Activated naive CD4-positive, alpha-beta T cell treated with Interleukin-2 at 50 U/mL for 16 hours (primary cell): Measurements from ENCODE around the gene ABT1.
"Not testable (repeated sequence)": the region's sequence is repeated elsewhere in the genome, so short reads cannot be mapped to it uniquely, and the experiment has no call there.

ENCODE experiments used
- DNase-seq: peaks from one replicate; pipeline ENCODE4 v3.0.0-alpha.2; 2020

Gene ABT1

GRCh38 chr6:26596579-26597388 is at the start of gene ABT1:
Gene ABT1 (plus strand): TSS chr6:26596953. CDS start chr6:26596983, 30 bp downstream.
- DNase-seq, result peak; percentile 98

GRCh38 chr6:26547363-26547762 is 49.4 kb upstream of the ABT1 start:
- DNase-seq, result not testable (repeated sequence)

DNA sequence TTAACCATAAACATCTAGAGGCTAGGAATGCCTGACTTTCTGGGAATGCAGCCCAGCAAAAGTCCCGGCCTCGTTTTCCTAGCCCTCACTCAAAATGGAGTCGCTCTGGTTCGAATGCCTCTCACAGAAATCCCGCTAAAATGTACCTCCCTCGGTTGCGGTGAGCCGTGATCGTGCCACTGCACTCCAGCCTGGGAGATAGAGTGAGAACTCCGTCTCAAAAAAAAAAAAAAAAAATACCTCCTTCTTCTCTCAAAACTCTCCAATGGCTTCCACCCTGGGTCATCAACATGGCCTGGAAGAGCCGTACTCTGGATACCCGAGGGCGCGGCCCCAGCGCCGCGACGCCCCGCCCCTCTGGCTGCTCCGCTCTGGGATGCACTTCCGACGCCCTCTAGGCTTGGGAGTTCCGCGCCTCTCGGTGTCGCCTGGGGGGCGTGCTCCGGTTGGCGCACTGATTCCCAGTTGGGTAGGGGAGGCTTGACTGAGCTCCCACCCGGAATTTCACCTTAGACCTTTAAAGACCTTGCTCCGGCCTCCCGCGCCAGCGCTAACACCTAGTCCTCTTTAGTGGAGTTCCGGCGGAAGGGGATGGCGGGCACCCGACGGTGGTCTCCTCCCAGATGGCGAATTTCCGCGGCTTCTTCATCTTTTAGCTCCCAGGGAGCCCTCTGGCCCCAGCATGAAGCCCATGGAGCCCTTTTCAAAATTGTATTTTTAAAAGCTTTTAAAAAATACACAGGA is 46.3 kb upstream of the ABT1 start:
- DNase-seq, result peak; percentile 60

DNA sequence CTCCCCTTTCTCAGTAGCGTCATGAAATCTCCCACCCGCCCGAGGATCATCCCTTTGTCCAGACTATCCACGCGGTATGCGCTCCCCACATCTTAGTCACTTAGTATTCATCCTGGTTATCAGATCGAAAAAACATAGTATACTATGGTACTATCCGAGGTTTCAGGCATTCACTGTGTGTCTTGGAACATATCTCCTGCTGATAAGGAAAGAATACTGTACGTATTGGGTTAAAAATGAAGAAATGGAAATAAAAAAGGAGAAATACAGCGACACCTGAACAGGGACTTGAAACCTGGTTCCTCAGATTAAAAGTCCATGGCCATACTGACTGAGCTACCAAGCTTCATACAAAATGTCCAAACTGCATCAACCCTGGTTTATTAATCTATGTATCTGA is 44.5 kb upstream of the ABT1 start:
- DNase-seq, result no peak

GRCh38 chr6:26552640-26553188 is 44.0 kb upstream of the ABT1 start:
- DNase-seq, result no peak

- peak; percentile 79 for DNase-seq
Measured at GRCh38 chr6:26553264-26553634, 43.5 kb upstream of the ABT1 start.

- peak; percentile 82 for DNase-seq
Measured at GRCh38 chr6:26553635-26554446, 42.9 kb upstream of the ABT1 start.

DNA sequence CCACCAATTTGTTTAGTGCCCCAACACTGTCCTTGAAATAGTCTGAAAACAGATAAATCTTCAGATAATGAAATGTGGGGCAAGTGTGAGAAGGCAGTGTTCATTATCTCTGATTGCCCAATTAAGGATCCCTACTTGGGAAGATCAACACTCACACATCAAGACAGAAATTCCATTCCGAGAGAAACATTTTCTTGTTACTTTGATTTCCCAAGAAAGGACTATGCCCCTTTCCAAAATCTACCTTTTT is 42.4 kb upstream of the ABT1 start:
- DNase-seq, result no peak

GRCh38 chr6:26554697-26555504 is 41.9 kb upstream of the ABT1 start:
- peak; percentile 64 for DNase-seq

DNA sequence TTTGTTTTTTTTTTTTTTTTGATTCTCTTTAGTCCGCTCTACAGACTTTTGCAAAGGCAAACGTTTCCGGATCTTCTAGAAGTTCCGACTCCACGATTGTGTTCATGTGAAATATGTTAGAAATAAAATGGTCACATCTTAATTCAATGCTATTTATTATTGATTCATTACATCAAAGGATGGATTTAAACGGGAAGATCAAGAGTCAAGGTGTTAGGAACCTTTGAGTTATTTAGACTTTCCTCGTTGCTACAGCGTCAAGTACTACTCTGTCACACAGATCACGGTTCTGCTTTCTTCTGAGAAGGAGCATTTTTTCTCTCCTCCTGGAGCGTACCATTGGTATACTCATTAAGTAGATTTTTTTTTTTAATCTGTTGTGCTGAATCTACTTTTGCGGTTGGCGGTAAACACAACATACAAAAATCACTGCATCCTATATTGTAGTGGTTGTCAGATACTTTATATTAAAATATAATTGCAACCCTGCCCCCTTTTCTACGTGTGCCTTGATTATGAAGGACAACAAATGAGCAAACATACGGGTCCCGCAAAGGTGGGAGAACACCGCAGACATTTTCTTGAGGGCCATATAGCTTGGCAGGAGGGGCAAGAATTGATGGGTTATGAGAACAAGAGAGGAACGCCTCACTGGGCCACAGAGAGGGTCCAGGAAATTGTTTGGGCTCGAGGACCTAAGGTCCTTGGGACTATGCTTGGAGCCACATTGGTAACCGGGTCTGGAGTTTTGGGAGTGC is 41.1 kb upstream of the ABT1 start:
- DNase-seq, result no peak

DNA sequence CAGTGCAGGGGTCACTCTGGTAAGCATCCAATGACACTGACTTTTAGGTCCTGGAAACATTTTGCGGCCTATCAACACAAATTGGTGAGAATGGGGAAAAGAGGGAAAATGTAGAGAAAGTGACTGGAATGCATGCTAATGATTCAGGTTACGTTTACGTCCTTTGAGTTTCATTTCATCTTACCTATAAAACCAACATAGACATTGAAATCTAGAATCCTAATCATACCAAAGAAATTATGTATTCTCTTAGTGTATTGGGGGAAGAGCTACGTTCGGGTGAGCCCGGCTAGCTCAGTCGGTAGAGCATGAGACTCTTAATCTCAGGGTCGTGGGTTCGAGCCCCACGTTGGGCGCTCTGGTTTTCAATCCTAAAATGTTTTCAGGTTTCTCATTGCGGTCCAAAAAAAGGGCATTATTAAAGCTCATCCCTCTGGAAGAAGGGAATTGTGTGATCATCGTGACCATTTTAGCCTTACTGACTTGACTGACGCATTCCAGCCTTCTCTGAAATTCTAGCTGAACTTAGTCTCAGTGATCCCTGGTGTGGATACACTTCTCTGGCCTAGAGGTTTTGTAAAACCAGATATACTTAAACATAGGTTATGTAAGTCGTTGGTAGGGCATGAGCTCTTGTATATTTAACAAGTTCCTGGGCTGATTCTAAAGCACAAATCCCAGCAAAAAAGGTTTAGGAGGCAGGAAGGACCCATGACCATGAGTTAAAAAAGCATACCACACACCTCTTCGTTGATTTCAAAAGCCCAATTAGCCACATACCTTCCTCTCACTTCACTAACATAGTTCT is 40.3 kb upstream of the ABT1 start:
- DNase-seq, result peak; percentile 47

GRCh38 chr6:26561533-26562466 is 35.0 kb upstream of the ABT1 start:
- no peak for DNase-seq

- no peak for DNase-seq
Measured at GRCh38 chr6:26563488-26563887, 33.3 kb upstream of the ABT1 start.

DNA sequence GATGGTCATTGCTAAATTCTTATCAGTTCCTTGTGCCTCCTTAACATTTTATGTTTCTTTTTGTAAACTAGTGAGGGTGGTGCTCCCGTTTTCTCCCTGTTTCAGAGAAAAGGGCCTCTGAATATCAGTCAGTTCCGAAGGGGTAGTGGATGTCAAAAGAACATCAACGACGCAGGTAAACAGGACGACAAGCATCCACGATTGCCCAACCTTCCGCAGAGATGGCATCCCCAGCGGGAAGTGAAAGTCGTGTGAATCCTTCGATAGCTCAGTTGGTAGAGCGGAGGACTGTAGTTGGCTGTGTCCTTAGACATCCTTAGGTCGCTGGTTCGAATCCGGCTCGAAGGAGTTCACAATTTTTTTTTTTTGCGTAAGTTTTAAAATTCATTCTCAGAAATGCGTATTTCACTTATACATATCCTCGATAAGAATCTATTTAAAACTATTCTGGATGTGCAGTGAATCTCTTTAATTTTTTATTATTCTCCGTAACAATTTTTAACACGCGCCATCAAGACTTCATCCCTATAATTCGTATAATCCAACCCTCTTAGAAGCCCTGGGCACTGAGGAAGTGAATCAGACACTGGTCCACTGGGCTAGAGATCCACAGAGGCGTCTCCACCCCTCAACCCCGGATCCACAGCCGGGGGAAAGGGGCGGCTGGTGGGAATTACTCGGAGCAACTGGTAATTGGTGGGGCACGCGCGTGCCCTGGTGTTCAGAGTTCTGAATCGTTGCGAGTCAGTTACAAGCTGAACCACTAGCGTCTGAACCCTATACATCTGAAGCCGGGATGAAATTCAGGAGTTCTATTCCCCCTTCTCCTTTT is 27.9 kb upstream of the ABT1 start:
- peak; percentile 98 for DNase-seq

- no peak for DNase-seq
Measured at GRCh38 chr6:26569433-26569764, 27.4 kb upstream of the ABT1 start.

DNA sequence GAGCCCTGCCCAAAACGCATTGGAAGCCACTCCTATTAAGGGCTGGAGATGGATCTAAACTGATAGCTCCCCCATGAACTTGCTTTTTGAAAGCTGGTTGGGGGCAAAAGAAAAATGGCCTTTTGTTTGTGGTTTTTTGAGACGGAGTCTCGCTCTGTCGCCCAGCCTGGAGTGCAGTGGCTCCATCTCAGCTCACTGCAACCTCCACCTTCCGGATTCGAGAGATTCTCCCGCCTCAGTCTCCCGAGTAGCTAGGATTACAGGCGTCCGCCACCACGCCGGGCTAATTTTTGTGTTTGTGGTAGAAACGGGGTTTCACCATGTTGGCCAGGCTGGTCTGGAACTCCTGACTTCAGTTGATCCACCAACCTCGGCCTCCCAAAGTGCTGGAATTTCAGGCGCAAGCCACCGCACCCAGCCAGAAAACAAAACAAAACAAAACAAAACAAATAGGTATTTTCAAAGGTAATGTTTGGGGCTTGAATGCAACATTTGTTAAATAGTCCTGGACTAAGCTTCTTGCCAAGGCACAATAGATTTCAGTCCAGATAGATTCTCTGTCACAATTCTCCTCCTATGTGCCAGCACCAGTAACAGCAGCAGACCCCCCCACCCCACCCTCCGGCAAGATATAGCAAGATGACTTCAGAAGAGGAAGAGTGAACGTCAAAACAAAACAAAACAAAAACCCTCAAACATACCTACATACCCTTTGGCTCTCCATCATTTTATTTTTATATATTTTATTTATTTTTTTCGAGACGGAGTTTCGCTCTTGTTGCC is 26.5 kb upstream of the ABT1 start:
- DNase-seq, result no peak

GRCh38 chr6:26571592-26572296 is 25.0 kb upstream of the ABT1 start:
- peak; percentile 43 for DNase-seq
